ENCODE measurements around the gene NMRAL1. TPM values are rescaled to one million over a fixed set of nuclear protein-coding genes. Genes with fewer than 3 reads are reported as not detected.

Gene NMRAL1
- polyA plus RNA-seq, 3 donors, result 39.2 to 57.0 (median 49.4) TPM

GRCh38 chr16:4523686-4524085 is 49.3 kb upstream of the NMRAL1 start:
- DNase-seq, result no peak
- H3K36me3 Mint-ChIP-seq, result peaks cover 10 to 20% of the 10 kb centered on the region in 2 donors
- peak overlapping the region in 1 of 2 donors; percentile 74 for H3K4me3 Mint-ChIP-seq
- H3K9ac ChIP-seq (ENCODE audit: insufficient read depth, low read length, poor library complexity, severe bottlenecking), result peak overlapping the region; percentile 24
- TF ChIP-seq, protein P1, sequence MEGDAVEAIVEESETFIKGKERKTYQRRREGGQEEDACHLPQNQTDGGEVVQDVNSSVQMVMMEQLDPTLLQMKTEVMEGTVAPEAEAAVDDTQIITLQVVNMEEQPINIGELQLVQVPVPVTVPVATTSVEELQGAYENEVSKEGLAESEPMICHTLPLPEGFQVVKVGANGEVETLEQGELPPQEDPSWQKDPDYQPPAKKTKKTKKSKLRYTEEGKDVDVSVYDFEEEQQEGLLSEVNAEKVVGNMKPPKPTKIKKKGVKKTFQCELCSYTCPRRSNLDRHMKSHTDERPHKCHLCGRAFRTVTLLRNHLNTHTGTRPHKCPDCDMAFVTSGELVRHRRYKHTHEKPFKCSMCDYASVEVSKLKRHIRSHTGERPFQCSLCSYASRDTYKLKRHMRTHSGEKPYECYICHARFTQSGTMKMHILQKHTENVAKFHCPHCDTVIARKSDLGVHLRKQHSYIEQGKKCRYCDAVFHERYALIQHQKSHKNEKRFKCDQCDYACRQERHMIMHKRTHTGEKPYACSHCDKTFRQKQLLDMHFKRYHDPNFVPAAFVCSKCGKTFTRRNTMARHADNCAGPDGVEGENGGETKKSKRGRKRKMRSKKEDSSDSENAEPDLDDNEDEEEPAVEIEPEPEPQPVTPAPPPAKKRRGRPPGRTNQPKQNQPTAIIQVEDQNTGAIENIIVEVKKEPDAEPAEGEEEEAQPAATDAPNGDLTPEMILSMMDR (IDR thresholded peaks at IDR 0.05), result no peak
- peak overlapping the region in 1 of 2 donors; percentile 51 for H3K27ac ChIP-seq (ENCODE audit: low read depth in 1 of 2, low read length in 2 of 2)
- peak overlapping the region in 6 of 7 donors; percentile 76 to 90 (median 90) for H3K27ac Mint-ChIP-seq
- H3K4me3 ChIP-seq (replicated peaks in 1 of 3; ENCODE audit: low read depth in 2 of 3, low read length in 3 of 3), result peak overlapping the region in 1 of 3 experiments; percentile 4
- no peak overlapping the region for H3K4me2 ChIP-seq (replicated peaks; ENCODE audit: extremely low read depth, low read length, poor library complexity, severe bottlenecking)
- H3K9me3 Mint-ChIP-seq, result peaks cover 0 to 3% (median 0%) of the 10 kb centered on the region in 7 donors
- H3K36me3 ChIP-seq (replicated peaks in 1 of 2; ENCODE audit: control insufficient read depth in 1 of 2, insufficient read depth in 2 of 2, low read length in 2 of 2), result no peaks in the 10 kb centered on the region
- H3K27me3 ChIP-seq (ENCODE audit: control insufficient read depth in 2 of 2, insufficient read depth in 2 of 2, low read length in 2 of 2), result no peaks in the 10 kb centered on the region
- H3K4me1 Mint-ChIP-seq, result peaks cover 48% of the 10 kb centered on the region
- peaks cover 28% of the 10 kb centered on the region for H3K79me2 ChIP-seq (ENCODE audit: insufficient read depth, low read length)
- peaks cover 0 to 5% (median 3%) of the 10 kb centered on the region in 3 donors for H3K27me3 Mint-ChIP-seq (ENCODE audit: low read depth in 3 of 3)
- H3K9me3 ChIP-seq (replicated peaks in 1 of 2; ENCODE audit: control insufficient read depth in 1 of 2, insufficient read depth in 1 of 2, low read length in 2 of 2), result no peaks in the 10 kb centered on the region
- no peaks in the 10 kb centered on the region for H4K20me1 ChIP-seq (ENCODE audit: insufficient read depth, low read length)
- H2AFZ ChIP-seq (ENCODE audit: insufficient read depth, low read depth, low read length, poor library complexity, severe bottlenecking), result no peak overlapping the region
- 91% methylated on average over 3 of the region's 4 CpGs for WGBS (ENCODE audit: insufficient coverage)
- H3K4me1 ChIP-seq (ENCODE audit: control insufficient read depth in 1 of 2, insufficient read depth in 2 of 2, low read length in 2 of 2), result peaks cover 35 to 48% of the 10 kb centered on the region in 2 donors
- intact Hi-C loops (cut with micrococcal nuclease), result no loop called here

DNA sequence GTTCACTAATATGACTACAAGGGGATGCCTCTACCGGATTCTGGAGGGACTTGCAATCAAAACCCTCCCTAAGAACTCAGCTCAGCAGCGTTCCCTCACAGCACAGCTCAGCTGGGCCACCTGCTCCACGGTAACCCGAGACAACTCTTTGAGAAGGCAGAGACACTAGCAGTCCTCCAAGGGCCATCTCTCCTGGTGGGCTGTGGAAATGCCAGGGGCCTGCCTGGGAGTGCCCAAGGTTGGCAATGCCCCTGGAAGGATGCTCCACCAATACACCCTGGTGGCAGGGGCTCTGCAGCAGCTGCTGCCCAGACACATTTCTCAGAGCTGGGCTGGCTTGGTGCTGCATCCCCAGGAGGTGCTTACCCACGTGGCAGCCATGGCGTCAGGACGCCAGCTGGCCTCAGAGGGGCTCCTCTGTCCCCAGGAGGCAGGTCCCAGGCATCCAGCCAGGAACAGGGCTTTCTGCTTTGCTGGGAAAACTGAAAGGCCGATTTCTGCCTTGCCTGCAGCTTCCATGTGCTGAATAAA is 47.7 kb upstream of the NMRAL1 start:
- Mint-ChIP-seq H3K27me3 (ENCODE audit: low read depth in 3 of 3) (peaks cover 0 to 5% (median 3%) of the 10 kb centered on the region in 3 donors), H3K36me3 (peaks cover 10 to 23% of the 10 kb centered on the region in 2 donors), H3K4me1 (peaks cover 49% of the 10 kb centered on the region), H3K4me3 (no peak overlapping the region), H3K27ac (peak overlapping the region in 4 of 7 donors; percentile 81 to 90 (median 88)), H3K9me3 (peaks cover 0 to 3% (median 0%) of the 10 kb centered on the region in 7 donors)
- 88% methylated on average over 8 of the region's 8 CpGs for WGBS (ENCODE audit: insufficient coverage)
- no peaks in the 10 kb centered on the region for H3K27me3 ChIP-seq (ENCODE audit: control insufficient read depth in 2 of 2, insufficient read depth in 2 of 2, low read length in 2 of 2)
- intact Hi-C loops (cut with micrococcal nuclease), result no loop called here
- no peak overlapping the region for H3K4me2 ChIP-seq (replicated peaks; ENCODE audit: extremely low read depth, low read length, poor library complexity, severe bottlenecking)
- TF ChIP-seq, protein P1 (IDR thresholded peaks at IDR 0.05), result no peak
- H3K9me3 ChIP-seq (replicated peaks in 1 of 2; ENCODE audit: control insufficient read depth in 1 of 2, insufficient read depth in 1 of 2, low read length in 2 of 2), result no peaks in the 10 kb centered on the region
- H3K27ac ChIP-seq (ENCODE audit: low read depth in 1 of 2, low read length in 2 of 2), result peak overlapping the region in 1 of 2 donors; percentile 45
- H3K79me2 ChIP-seq (ENCODE audit: insufficient read depth, low read length), result peaks cover 44% of the 10 kb centered on the region
- no peaks in the 10 kb centered on the region for H3K36me3 ChIP-seq (replicated peaks in 1 of 2; ENCODE audit: control insufficient read depth in 1 of 2, insufficient read depth in 2 of 2, low read length in 2 of 2)
- H3K9ac ChIP-seq (ENCODE audit: insufficient read depth, low read length, poor library complexity, severe bottlenecking), result peak overlapping the region; percentile 24
- peaks cover 42 to 54% of the 10 kb centered on the region in 2 donors for H3K4me1 ChIP-seq (ENCODE audit: control insufficient read depth in 1 of 2, insufficient read depth in 2 of 2, low read length in 2 of 2)
- no peaks in the 10 kb centered on the region for H4K20me1 ChIP-seq (ENCODE audit: insufficient read depth, low read length)
- H3K4me3 ChIP-seq (replicated peaks in 1 of 3; ENCODE audit: low read depth in 2 of 3, low read length in 3 of 3), result no peak overlapping the region
- DNase-seq, result no peak
- H2AFZ ChIP-seq (ENCODE audit: insufficient read depth, low read depth, low read length, poor library complexity, severe bottlenecking), result no peak overlapping the region

Data from CD14-positive monocyte (primary cell).